HG03442 (cell line): ENCODE data around the gene ZNF74.

Experiments
- ATAC-seq: cut with Tn5 transposase; IDR thresholded peaks from one replicate; pipeline ENCODE4 v1.9.1; 2021; ENCODE audit warnings: mild to moderate bottlenecking, moderate library complexity; ENCODE audit not compliant: unreplicated experiment

Gene ZNF74

GRCh38 chr22:20418211-20418788 is 24.3 kb downstream of the ZNF74 start:
- no peak for ATAC-seq

- ATAC-seq: no peak
Measured at GRCh38 chr22:20419664-20419951, 25.7 kb downstream of the ZNF74 start.

GRCh38 chr22:20420157-20420842 is 26.3 kb downstream of the ZNF74 start:
- ATAC-seq: no peak

GRCh38 chr22:20421507-20421874 is 27.5 kb downstream of the ZNF74 start:
- no peak for ATAC-seq

- no peak for ATAC-seq
Measured at GRCh38 chr22:20422271-20423007, 28.5 kb downstream of the ZNF74 start.

GRCh38 chr22:20423008-20423905 is 29.3 kb downstream of the ZNF74 start:
- no peak for ATAC-seq

GRCh38 chr22:20423906-20424551 is 30.1 kb downstream of the ZNF74 start:
- no peak for ATAC-seq

- no peak for ATAC-seq
Measured at GRCh38 chr22:20424568-20424931, 30.6 kb downstream of the ZNF74 start.

- no peak for ATAC-seq
Measured at GRCh38 chr22:20424932-20425565, 31.1 kb downstream of the ZNF74 start.

- ATAC-seq: no peak
Measured at GRCh38 chr22:20425566-20426258, 31.8 kb downstream of the ZNF74 start.

- ATAC-seq: no peak
Measured at GRCh38 chr22:20426259-20426615, 32.3 kb downstream of the ZNF74 start.

GRCh38 chr22:20427104-20427944 is 33.4 kb downstream of the ZNF74 start:
- no peak for ATAC-seq

GRCh38 chr22:20427945-20428417 is 34.0 kb downstream of the ZNF74 start:
- ATAC-seq: no peak

- ATAC-seq: no peak
Measured at GRCh38 chr22:20428496-20429253, 34.7 kb downstream of the ZNF74 start.

- no peak for ATAC-seq
Measured at GRCh38 chr22:20429254-20430100, 35.5 kb downstream of the ZNF74 start.

GRCh38 chr22:20430101-20430719 is 36.3 kb downstream of the ZNF74 start:
- ATAC-seq: no peak
